Measurements from ENCODE around the gene PIGP. TPM values are rescaled to one million over a fixed set of nuclear protein-coding genes. Genes with fewer than 3 reads are reported as not detected.

Gene PIGP
- total and polyA plus RNA-seq, 9 of the 15 experiments (the other 6 are each of a cell fraction or from before 2014, with no cell fraction given) = 18.3 to 122 (median 35.6) TPM

DNA sequence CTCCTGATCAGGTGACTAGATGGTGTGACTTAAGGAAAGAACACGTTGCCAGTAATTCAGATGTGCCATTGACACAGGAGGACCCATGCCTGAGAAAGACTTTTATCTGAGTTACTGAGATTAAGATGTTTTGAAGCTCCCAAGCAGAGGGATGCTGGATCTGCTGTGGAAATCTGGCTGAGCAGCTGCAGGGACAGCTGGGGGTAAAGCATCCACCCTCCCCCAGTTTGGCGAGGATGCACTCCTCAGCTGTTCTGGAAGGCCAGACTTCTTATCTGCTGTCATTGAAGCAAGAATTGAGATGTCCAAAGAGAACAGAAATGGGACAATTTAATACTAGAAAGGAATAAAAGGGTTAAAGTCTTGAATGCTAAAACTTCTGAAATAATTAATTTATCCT, 25.9 kb upstream of the PIGP start (continued):
- TF ChIP-seq ETV5 (CRISPR knock-in tag; IDR thresholded peaks at IDR 0.05; ENCODE audit: low read depth) (no peak), PTBP1 (IDR thresholded peaks at IDR 0.05; ENCODE audit: low read depth, low read length) (no peak), ZNF717 (CRISPR knock-in tag; IDR thresholded peaks at IDR 0.05) (no peak), ZC3H4 (CRISPR knock-in tag; IDR thresholded peaks at IDR 0.05; ENCODE audit: borderline replicate concordance) (no peak), SMARCC2 (IDR thresholded peaks at IDR 0.05; ENCODE audit: low read depth) (no peak), POLR2AphosphoS2 (IDR thresholded peaks at IDR 0.05; ENCODE audit: low read length) (no peak), HNRNPL (IDR thresholded peaks at IDR 0.05; ENCODE audit: low read depth, low read length) (no peak), KDM5B (IDR thresholded peaks at IDR 0.05; ENCODE audit: insufficient replicate concordance, low read depth, low read length) (no peak), NBN (IDR thresholded peaks at IDR 0.05; ENCODE audit: low read depth) (no peak), TAL1 (IDR thresholded peaks at IDR 0.05) (no peak)
- TF ChIP-seq, protein P1, sequence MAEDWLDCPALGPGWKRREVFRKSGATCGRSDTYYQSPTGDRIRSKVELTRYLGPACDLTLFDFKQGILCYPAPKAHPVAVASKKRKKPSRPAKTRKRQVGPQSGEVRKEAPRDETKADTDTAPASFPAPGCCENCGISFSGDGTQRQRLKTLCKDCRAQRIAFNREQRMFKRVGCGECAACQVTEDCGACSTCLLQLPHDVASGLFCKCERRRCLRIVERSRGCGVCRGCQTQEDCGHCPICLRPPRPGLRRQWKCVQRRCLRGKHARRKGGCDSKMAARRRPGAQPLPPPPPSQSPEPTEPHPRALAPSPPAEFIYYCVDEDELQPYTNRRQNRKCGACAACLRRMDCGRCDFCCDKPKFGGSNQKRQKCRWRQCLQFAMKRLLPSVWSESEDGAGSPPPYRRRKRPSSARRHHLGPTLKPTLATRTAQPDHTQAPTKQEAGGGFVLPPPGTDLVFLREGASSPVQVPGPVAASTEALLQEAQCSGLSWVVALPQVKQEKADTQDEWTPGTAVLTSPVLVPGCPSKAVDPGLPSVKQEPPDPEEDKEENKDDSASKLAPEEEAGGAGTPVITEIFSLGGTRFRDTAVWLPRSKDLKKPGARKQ (CRISPR knock-in tag; IDR thresholded peaks at IDR 0.05) = no peak
- TF ChIP-seq, protein P2, sequence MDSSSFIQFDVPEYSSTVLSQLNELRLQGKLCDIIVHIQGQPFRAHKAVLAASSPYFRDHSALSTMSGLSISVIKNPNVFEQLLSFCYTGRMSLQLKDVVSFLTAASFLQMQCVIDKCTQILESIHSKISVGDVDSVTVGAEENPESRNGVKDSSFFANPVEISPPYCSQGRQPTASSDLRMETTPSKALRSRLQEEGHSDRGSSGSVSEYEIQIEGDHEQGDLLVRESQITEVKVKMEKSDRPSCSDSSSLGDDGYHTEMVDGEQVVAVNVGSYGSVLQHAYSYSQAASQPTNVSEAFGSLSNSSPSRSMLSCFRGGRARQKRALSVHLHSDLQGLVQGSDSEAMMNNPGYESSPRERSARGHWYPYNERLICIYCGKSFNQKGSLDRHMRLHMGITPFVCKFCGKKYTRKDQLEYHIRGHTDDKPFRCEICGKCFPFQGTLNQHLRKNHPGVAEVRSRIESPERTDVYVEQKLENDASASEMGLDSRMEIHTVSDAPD (CRISPR knock-in tag; IDR thresholded peaks at IDR 0.05) = no peak
- TF ChIP-seq, protein P3, sequence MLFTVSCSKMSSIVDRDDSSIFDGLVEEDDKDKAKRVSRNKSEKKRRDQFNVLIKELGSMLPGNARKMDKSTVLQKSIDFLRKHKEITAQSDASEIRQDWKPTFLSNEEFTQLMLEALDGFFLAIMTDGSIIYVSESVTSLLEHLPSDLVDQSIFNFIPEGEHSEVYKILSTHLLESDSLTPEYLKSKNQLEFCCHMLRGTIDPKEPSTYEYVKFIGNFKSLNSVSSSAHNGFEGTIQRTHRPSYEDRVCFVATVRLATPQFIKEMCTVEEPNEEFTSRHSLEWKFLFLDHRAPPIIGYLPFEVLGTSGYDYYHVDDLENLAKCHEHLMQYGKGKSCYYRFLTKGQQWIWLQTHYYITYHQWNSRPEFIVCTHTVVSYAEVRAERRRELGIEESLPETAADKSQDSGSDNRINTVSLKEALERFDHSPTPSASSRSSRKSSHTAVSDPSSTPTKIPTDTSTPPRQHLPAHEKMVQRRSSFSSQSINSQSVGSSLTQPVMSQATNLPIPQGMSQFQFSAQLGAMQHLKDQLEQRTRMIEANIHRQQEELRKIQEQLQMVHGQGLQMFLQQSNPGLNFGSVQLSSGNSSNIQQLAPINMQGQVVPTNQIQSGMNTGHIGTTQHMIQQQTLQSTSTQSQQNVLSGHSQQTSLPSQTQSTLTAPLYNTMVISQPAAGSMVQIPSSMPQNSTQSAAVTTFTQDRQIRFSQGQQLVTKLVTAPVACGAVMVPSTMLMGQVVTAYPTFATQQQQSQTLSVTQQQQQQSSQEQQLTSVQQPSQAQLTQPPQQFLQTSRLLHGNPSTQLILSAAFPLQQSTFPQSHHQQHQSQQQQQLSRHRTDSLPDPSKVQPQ (CRISPR knock-in tag; IDR thresholded peaks at IDR 0.05; ENCODE audit: borderline replicate concordance) = no peak

Data from K562 (cell line).